Endothelial cell of umbilical vein (primary cell): Measurements from ENCODE around the gene EIF3K. TPM values are rescaled to one million over a fixed set of nuclear protein-coding genes. Genes with fewer than 3 reads are reported as not detected.

Experiments used
- BruUV-seq: library from RNA; stranded (reverse); fragments of 400-500 nt; replicated peaks from 2 replicates; lab custom pipeline; 2021; lab: Mats Ljungman, UMichigan
- CTCF ChIA-PET: fragments of 300-600, 350-600 bp; sonication (Branson Sonifier 250); formaldehyde crosslinking; loops from one replicate; lab custom pipeline; 2021; ENCODE audit warnings: antibody characterized with exemption, inconsistent platforms; lab: Charles Lee
- POLR2A ChIA-PET: fragments of 300-600, 350-600 bp; sonication (Branson Sonifier 250); formaldehyde crosslinking; loops from one replicate; lab custom pipeline; 2021; ENCODE audit warnings: antibody characterized with exemption, inconsistent platforms; lab: Charles Lee
- DNase-seq: peaks from one replicate; pipeline ENCODE4 v3.0.0-alpha.2; 2011; ENCODE audit warnings: low read depth, low spot score
- FAIRE-seq: peaks from 2 replicates; lab custom pipeline; 2011; peaks lifted over from hg19 to GRCh38; lab: Jason Lieb, UNC
- H2AFZ ChIP-seq: 2 replicates; pipeline ENCODE4 v1.6.0; 2012; ENCODE audit warnings: low read depth, low read length, control low read depth, inconsistent platforms
- H3K27ac ChIP-seq: 2 replicates; pipeline ENCODE4 v1.5.1; 2011; ENCODE audit warnings: low read depth, mild to moderate bottlenecking, control low read depth, low read length, moderate library complexity; ENCODE audit not compliant: insufficient read depth
- H3K27me3 ChIP-seq, 2 experiments: 2 replicates each; pipeline versions ENCODE4 v1.6.0 to v1.6.1; 2011; ENCODE audit warnings: low read length in 2 of 2, mixed read lengths in 1 of 2; ENCODE audit not compliant: control insufficient read depth in 2 of 2, insufficient read depth in 2 of 2
- H3K36me3 ChIP-seq, 2 experiments: 2 replicates in 1 of 2; 3 replicates in 1 of 2; pipeline ENCODE4 v1.5.1; 2011; ENCODE audit warnings: low read length in 2 of 2, mild to moderate bottlenecking in 1 of 2, moderate library complexity in 1 of 2; ENCODE audit not compliant: control insufficient read depth in 2 of 2, insufficient read depth in 2 of 2; ENCODE audit errors: extremely low read depth in 1 of 2
- H3K4me1 ChIP-seq: 3 replicates; pipeline ENCODE4 v1.5.1; 2011; ENCODE audit warnings: mild to moderate bottlenecking, low read length; ENCODE audit not compliant: control insufficient read depth, insufficient read depth; ENCODE audit errors: extremely low read depth
- H3K4me2 ChIP-seq: 2 replicates; pipeline ENCODE4 v1.6.1; 2011; ENCODE audit warnings: low read length, control low read depth, mixed read lengths; ENCODE audit not compliant: insufficient read depth
- H3K4me3 ChIP-seq, 3 experiments: fragments of 200-600 bp in 1 of 3; sonication (generic), shearing (Covaris generic) in 1 of 3; replicated peaks in 1 of 3; 2 replicates each; pipeline ENCODE4 v1.5.1; 2011 to 2016; ENCODE audit warnings: control low read depth in 3 of 3, low read length in 3 of 3, mild to moderate bottlenecking in 2 of 3, inconsistent platforms in 1 of 3, low read depth in 1 of 3, moderate library complexity in 1 of 3; ENCODE audit not compliant: insufficient read depth in 1 of 3
- H3K79me2 ChIP-seq: 2 replicates; pipeline ENCODE4 v1.6.0; 2012; ENCODE audit warnings: low read length, inconsistent platforms; ENCODE audit not compliant: control insufficient read depth, insufficient read depth
- H3K9ac ChIP-seq: replicated peaks from 2 replicates; pipeline ENCODE3; 2011; ENCODE audit warnings: low read length, control low read depth; ENCODE audit not compliant: insufficient read depth; ENCODE audit errors: extremely low read depth
- H3K9me1 ChIP-seq: replicated peaks from 3 replicates; pipeline ENCODE4 v1.6.0; 2011; ENCODE audit warnings: mild to moderate bottlenecking, low read length; ENCODE audit not compliant: control insufficient read depth, insufficient read depth; ENCODE audit errors: extremely low read depth
- H3K9me3 ChIP-seq: replicated peaks from 2 replicates; pipeline ENCODE4 v1.5.1; 2012; ENCODE audit warnings: low read length, inconsistent platforms; ENCODE audit not compliant: control insufficient read depth, insufficient read depth
- H4K20me1 ChIP-seq: replicated peaks from 2 replicates; pipeline ENCODE3; 2011; ENCODE audit warnings: mild to moderate bottlenecking, low read length; ENCODE audit not compliant: control insufficient read depth, insufficient read depth; ENCODE audit errors: extremely low read depth
- EZH2 ChIP-seq: IDR thresholded peaks from 2 replicates; pipeline ENCODE4 v1.6.1; 2012; ENCODE audit warnings: borderline replicate concordance, low read depth, mild to moderate bottlenecking, moderate library complexity, low read length, inconsistent platforms; ENCODE audit not compliant: severe bottlenecking
- FOS ChIP-seq: IDR thresholded peaks from 2 replicates; pipeline ENCODE4 v1.6.1; 2011; ENCODE audit warnings: mild to moderate bottlenecking, low read length, moderate library complexity, borderline replicate concordance; ENCODE audit not compliant: insufficient read depth
- GATA2 ChIP-seq: IDR thresholded peaks from 2 replicates; pipeline ENCODE4 v1.7.0; 2011; ENCODE audit warnings: low read depth, mild to moderate bottlenecking, moderate library complexity, mixed read lengths, low read length; ENCODE audit not compliant: insufficient read length, insufficient read depth
- JUN ChIP-seq: IDR thresholded peaks from 2 replicates; pipeline ENCODE4 v1.6.1; 2011; ENCODE audit warnings: borderline replicate concordance, low read depth; ENCODE audit not compliant: insufficient read length, insufficient read depth
- MYC ChIP-seq: IDR thresholded peaks from one replicate; pipeline ENCODE4 v1.6.1; 2011; ENCODE audit warnings: mild to moderate bottlenecking, low read depth, low read length
- POLR2A ChIP-seq: IDR thresholded peaks from 2 replicates; pipeline ENCODE4 v1.6.1; 2012; ENCODE audit warnings: low read depth, mild to moderate bottlenecking, control low read depth, low read length
- POLR2AphosphoS5 ChIP-seq: IDR thresholded peaks from 2 replicates; pipeline ENCODE4 v1.6.1; 2012; ENCODE audit warnings: low read depth, mild to moderate bottlenecking, control low read depth, low read length, moderate library complexity; ENCODE audit not compliant: insufficient read depth
- dilution Hi-C: fragments of 300-500 bp; cut with MboI; formaldehyde crosslinking; loops from one replicate; pipeline ENCODE4 v1.15.0; 2019; ENCODE audit warnings: low sequenced_read_pairs; ENCODE audit not compliant: extremely low pct_ligation_motif_present
- intact Hi-C: fragments of 100-400 bp; cut with micrococcal nuclease; formaldehyde crosslinking; loops from one replicate; pipeline ENCODE4 v1.10.0; 2022
- polyA plus RNA-seq, 4 experiments: library from polyadenylated mRNA; depleted of rRNA in 3 of 4; stranded (reverse) in 3 of 4; unstranded in 1 of 4; fragments of >200 nt; gene quantifications; 2 replicates each; pipeline versions ENCODE4 v1.2.1 to v1.2.3, GENCODE V29; 2011 to 2012; ENCODE audit warnings: missing spikeins in 1 of 4
- total RNA-seq: library from RNA; stranded (reverse); gene quantifications from 2 replicates; pipeline ENCODE4 v1.2.3, GENCODE V29; 2021
- TF ChIP-seq, protein P1 (sequence below): IDR thresholded peaks from 2 replicates; pipeline ENCODE4 v1.6.1; 2011; ENCODE audit not compliant: insufficient read depth, insufficient read length
- TF ChIP-seq, protein P2 (sequence below), 2 donors: IDR thresholded peaks; 1 replicate in 1 of 2; 2 replicates in 1 of 2; pipeline ENCODE4 v1.5.1; 2011; ENCODE audit warnings: low read length in 2 of 2, mild to moderate bottlenecking in 2 of 2, moderate library complexity in 2 of 2, control low read depth in 1 of 2, inconsistent platforms in 1 of 2, low read depth in 1 of 2; ENCODE audit not compliant: insufficient read depth in 1 of 2; ENCODE audit errors: extremely low read depth in 1 of 2

The EIF3K gene
- total and polyA plus RNA-seq, 2 donors (not counting 3 experiments of a cell fraction or from before 2014, with no cell fraction given), result 267 to 584 TPM

DNA sequence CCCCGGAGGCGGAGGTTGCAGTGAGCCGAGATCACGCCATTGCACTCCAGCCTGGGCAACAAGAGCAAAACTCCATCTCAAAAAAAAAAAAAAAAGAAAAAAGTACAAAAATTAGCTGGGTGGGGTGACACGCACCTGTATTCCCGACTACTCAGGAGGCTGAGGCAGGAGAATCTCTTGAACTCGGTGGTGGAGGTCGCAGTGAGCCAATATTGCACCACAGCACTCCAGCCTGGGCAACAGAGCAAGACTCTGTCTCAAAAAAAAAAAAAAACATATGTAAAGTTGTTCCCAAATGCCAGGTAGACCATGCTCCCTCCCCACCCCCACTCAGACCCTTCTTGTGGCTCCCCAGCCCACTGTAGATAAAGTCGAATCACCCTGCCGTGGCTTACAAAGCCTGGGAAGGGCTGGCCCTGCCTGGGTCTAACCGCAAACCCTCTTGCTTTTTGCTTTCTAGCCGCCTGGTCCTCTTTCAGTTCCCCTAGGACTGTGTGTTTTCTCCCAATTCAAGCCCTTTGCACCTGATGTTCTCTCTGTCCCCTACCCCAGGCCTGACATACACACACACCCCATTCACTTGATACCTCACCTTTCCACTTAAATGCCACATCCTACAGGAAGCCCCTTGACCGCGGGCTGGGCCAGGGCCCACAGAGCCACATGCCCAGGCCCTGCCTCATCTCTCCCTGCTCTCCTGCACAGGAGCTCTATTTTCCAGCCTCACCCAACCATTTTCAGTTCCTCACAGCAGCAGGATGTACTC is 35.6 kb upstream of the EIF3K start:
- dilution Hi-C loops (no loop called here), intact Hi-C loops (no loop called here)
- Histone ChIP-seq H3K36me3 (no peaks in the 10 kb centered on the region), H3K4me3 (no peak overlapping the region), H3K9me1 (no peaks in the 10 kb centered on the region), H2AFZ (no peak overlapping the region), H3K9me3 (no peaks in the 10 kb centered on the region), H3K9ac (no peak overlapping the region), H3K27ac (no peak overlapping the region), H3K79me2 (no peaks in the 10 kb centered on the region), H4K20me1 (no peaks in the 10 kb centered on the region), H3K27me3 (no peaks in the 10 kb centered on the region), H3K4me1 (no peaks in the 10 kb centered on the region), H3K4me2 (no peak overlapping the region)
- TF ChIP-seq, protein P1, sequence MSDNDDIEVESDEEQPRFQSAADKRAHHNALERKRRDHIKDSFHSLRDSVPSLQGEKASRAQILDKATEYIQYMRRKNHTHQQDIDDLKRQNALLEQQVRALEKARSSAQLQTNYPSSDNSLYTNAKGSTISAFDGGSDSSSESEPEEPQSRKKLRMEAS, result no peak
- TF ChIP-seq MYC (no peak), GATA2 (no peak), FOS (no peak), POLR2A (no peak), POLR2AphosphoS5 (no peak), EZH2 (no peak), JUN (no peak)
- TF ChIP-seq, protein P2, sequence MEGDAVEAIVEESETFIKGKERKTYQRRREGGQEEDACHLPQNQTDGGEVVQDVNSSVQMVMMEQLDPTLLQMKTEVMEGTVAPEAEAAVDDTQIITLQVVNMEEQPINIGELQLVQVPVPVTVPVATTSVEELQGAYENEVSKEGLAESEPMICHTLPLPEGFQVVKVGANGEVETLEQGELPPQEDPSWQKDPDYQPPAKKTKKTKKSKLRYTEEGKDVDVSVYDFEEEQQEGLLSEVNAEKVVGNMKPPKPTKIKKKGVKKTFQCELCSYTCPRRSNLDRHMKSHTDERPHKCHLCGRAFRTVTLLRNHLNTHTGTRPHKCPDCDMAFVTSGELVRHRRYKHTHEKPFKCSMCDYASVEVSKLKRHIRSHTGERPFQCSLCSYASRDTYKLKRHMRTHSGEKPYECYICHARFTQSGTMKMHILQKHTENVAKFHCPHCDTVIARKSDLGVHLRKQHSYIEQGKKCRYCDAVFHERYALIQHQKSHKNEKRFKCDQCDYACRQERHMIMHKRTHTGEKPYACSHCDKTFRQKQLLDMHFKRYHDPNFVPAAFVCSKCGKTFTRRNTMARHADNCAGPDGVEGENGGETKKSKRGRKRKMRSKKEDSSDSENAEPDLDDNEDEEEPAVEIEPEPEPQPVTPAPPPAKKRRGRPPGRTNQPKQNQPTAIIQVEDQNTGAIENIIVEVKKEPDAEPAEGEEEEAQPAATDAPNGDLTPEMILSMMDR (IDR thresholded peaks at IDR 0.05; ENCODE audit: extremely low read depth in 1 of 2, insufficient read depth in 1 of 2, low read depth in 1 of 2, low read length in 2 of 2), result no peak
- ChIA-PET POLR2A (no interaction called here), CTCF (interaction anchor here (0.9 kb wide), 1 partner anchor 40 kb away, joined by 3 read pairs; no protein-coding TSS in a partner anchor)
- FAIRE-seq, result no peak
- BruUV-seq, result no TSS peak
- DNase-seq, result no peak
